Mesodermal cell (in vitro differentiated cells): ENCODE results near the gene SPDEF. TPM values are rescaled to one million over a fixed set of nuclear protein-coding genes. Genes with fewer than 3 reads are reported as not detected.

Experiments
- H3K27ac ChIP-seq: 2 replicates; pipeline ENCODE4 v1.7.0; 2013; ENCODE audit warnings: mild to moderate bottlenecking, low read depth, low read length, moderate library complexity; ENCODE audit not compliant: severe bottlenecking
- H3K36me3 ChIP-seq: 2 replicates; pipeline ENCODE4 v1.7.1; 2013; ENCODE audit warnings: mild to moderate bottlenecking, low read length, moderate library complexity; ENCODE audit not compliant: control insufficient read depth, insufficient read depth
- H3K4me1 ChIP-seq: one replicate; pipeline ENCODE4 v1.7.1; 2013; ENCODE audit warnings: mild to moderate bottlenecking, low read length; ENCODE audit not compliant: insufficient read depth, control insufficient read depth, poor library complexity, severe bottlenecking
- H3K4me3 ChIP-seq: 2 replicates; pipeline ENCODE4 v1.7.0; 2013; ENCODE audit warnings: low read length, control low read depth, mild to moderate bottlenecking; ENCODE audit not compliant: insufficient read depth, poor library complexity, severe bottlenecking; ENCODE audit errors: extremely low read depth
- H3K9me3 ChIP-seq: 2 replicates; pipeline ENCODE4 v1.7.1; 2013; ENCODE audit warnings: mild to moderate bottlenecking, low read length, moderate library complexity; ENCODE audit not compliant: control insufficient read depth
- WGBS, 2 experiments: methylation state at CpG; one replicate each; pipeline ENCODE4 v1.1.5; 2013; ENCODE audit warnings: missing lambda C conversion rate in 2 of 2; ENCODE audit not compliant: insufficient coverage in 2 of 2; 5-methylcytosine and 5-hydroxymethylcytosine counted together
- polyA plus RNA-seq, 2 experiments: library from polyadenylated mRNA; stranded (reverse); fragments of 50-300 nt; gene quantifications; one replicate each; pipeline ENCODE4 v1.2.3, GENCODE V29; 2013

Gene SPDEF
- 0.70 TPM for polyA plus RNA-seq (2013, experiment 1 of 2)
- polyA plus RNA-seq (2013, experiment 2 of 2): 0.25 TPM

GRCh38 chr6:34556031-34556471 lies at the start of gene SPDEF:
TSS of gene SPDEF (minus strand) at chr6:34556329. CDS start at chr6:34544455, 11,874 bp downstream.
- no peaks in the 10 kb centered on the region for H3K36me3 ChIP-seq
- peaks cover 6% of the 10 kb centered on the region for H3K9me3 ChIP-seq
- 82 to 86% methylated on average over 5 of the region's 6 CpGs for WGBS, 2 experiments
- H3K4me3 ChIP-seq: no peak within 1 kb of the TSS
- H3K27ac ChIP-seq: no peak within 1 kb of the TSS
- peaks cover 8% of the 10 kb centered on the region for H3K4me1 ChIP-seq

DNA sequence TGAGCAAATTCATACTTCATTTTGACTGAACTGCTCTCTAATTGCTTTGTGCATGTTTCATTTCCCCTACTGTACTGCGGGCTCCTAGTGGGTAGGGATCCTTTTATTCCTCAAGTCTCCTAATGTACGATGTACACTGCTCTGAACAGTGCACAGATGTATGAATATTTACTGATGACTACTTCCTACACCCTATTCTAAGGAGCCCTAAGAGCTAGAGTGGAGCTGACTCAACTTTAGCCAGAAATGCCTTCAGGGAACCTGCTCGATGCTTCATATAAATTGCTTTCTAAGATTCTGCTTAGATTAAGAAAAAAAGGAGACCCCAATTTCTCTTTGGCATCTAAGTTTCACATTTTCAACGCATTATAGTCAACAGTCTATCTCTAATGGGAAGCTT lies 47.6 kb upstream of the SPDEF start:
- 100% methylated on average over 1 of the region's 4 CpGs for WGBS, 2 experiments
- peaks cover 17% of the 10 kb centered on the region for H3K4me1 ChIP-seq
- no peak overlapping the region for H3K4me3 ChIP-seq
- H3K9me3 ChIP-seq: no peaks in the 10 kb centered on the region
- no peak overlapping the region for H3K27ac ChIP-seq
- H3K36me3 ChIP-seq: peaks cover 31% of the 10 kb centered on the region

- H3K4me1 ChIP-seq: peaks cover 17% of the 10 kb centered on the region
- peaks cover 31% of the 10 kb centered on the region for H3K36me3 ChIP-seq
- 68 to 75% methylated on average over 9 to 10 of the region's 10 CpGs for WGBS, 2 experiments
- H3K9me3 ChIP-seq: no peaks in the 10 kb centered on the region
- H3K27ac ChIP-seq: no peak overlapping the region
- no peak overlapping the region for H3K4me3 ChIP-seq
Observed at GRCh38 chr6:34602318-34603111, 46.4 kb upstream of the SPDEF start.

DNA sequence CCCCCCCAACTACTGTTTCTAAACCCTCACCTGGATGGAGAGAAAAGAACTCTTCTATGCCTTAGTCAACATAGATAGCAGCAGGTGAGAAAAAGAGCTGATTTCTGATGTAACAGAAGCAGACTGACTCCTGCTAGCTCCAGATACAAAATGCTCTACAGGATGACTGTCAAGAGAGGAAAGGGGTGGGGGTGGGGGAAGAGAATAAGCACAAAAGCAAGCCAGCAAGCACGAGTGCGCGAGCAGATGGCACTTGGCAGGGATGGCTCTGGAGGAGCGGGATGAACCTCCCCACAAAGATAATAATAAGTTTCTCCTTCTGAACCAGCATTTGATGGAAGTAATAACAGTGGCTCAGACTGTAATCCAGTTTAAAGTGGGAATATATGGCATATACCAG lies 45.6 kb upstream of the SPDEF start:
- Histone ChIP-seq H3K36me3 (peaks cover 24% of the 10 kb centered on the region), H3K9me3 (no peaks in the 10 kb centered on the region), H3K4me1 (peaks cover 17% of the 10 kb centered on the region), H3K4me3 (no peak overlapping the region), H3K27ac (no peak overlapping the region)
- no CpG with 5 or more reads among the region's 4 CpGs for WGBS, 2 experiments

DNA sequence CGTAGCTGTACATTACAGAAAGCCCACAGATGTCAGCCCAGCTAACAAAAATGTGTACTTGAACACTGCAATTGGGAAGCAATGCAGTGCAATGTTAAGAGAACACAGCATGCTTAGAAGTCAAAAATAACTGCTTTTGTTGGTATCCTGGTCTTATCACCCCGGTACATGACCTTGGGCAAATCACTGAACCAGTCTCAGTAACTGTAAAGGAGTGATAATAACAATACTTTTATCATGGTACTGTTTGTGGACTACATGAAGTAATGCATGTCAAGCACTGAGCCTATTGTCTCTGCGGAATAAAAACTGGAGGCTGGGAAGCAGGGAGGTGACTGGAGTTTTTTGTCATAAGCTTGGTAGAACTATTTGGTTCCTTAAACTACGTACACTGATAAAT lies 44.7 kb upstream of the SPDEF start:
- Histone ChIP-seq H3K36me3 (peaks cover 16% of the 10 kb centered on the region), H3K4me3 (no peak overlapping the region), H3K4me1 (peaks cover 17% of the 10 kb centered on the region), H3K9me3 (no peaks in the 10 kb centered on the region), H3K27ac (no peak overlapping the region)
- WGBS, 2 experiments: 100% methylated on average over 2 of the region's 4 CpGs; no CpG with 5 or more reads in 1 of the 2 experiments

GRCh38 chr6:34600101-34600500 lies 44.0 kb upstream of the SPDEF start:
- Histone ChIP-seq H3K36me3 (peaks cover 10% of the 10 kb centered on the region), H3K4me1 (peaks cover 17% of the 10 kb centered on the region), H3K4me3 (no peak overlapping the region), H3K27ac (no peak overlapping the region), H3K9me3 (no peaks in the 10 kb centered on the region)
- WGBS, 2 experiments: 94 to 100% methylated on average over 3 to 4 of the region's 5 CpGs

DNA sequence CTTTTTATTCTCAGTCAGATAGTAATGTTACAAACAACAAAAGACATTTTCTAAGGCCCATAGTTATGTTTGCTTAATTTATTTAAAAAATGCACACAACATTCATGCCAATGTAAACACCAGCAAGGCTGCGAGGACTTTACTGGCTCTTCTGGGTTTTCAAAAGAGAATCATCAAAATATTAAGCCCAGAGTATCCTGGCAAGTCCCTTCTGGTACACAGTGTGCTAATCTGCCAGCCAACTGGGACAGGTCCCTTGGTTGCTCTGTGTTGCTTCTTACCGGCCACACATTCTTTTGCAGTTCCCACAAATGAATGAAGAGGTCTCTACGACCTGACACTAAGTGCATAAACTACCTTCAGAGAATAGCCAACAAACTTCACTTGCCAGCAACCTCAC lies 42.6 kb upstream of the SPDEF start:
- WGBS, 2 experiments: 77 to 78% methylated on average over 2 to 3 of the region's 3 CpGs
- H3K36me3 ChIP-seq: peaks cover 5% of the 10 kb centered on the region
- no peak overlapping the region for H3K4me3 ChIP-seq
- peaks cover 17% of the 10 kb centered on the region for H3K4me1 ChIP-seq
- no peaks in the 10 kb centered on the region for H3K9me3 ChIP-seq
- H3K27ac ChIP-seq: no peak overlapping the region

GRCh38 chr6:34597605-34598353 lies 41.6 kb upstream of the SPDEF start:
- Histone ChIP-seq H3K27ac (no peak overlapping the region), H3K9me3 (no peaks in the 10 kb centered on the region), H3K4me1 (peaks cover 17% of the 10 kb centered on the region), H3K4me3 (no peak overlapping the region), H3K36me3 (peaks cover 5% of the 10 kb centered on the region)
- whole genome bisulfite sequencing, 2 experiments: 89 to 100% methylated on average over 1 to 2 of the region's 3 CpGs

GRCh38 chr6:34596798-34597197 lies 40.7 kb upstream of the SPDEF start:
- Histone ChIP-seq H3K27ac (no peak overlapping the region), H3K4me1 (peaks cover 8% of the 10 kb centered on the region), H3K9me3 (no peaks in the 10 kb centered on the region), H3K4me3 (no peak overlapping the region), H3K36me3 (peaks cover 5% of the 10 kb centered on the region)
- WGBS, 2 experiments: no CpG with 5 or more reads among the region's 1 CpG

- Histone ChIP-seq H3K27ac (no peak overlapping the region), H3K36me3 (peaks cover 5% of the 10 kb centered on the region), H3K4me1 (no peaks in the 10 kb centered on the region), H3K9me3 (no peaks in the 10 kb centered on the region), H3K4me3 (no peak overlapping the region)
- WGBS, 2 experiments: 90 to 95% methylated on average over 3 to 4 of the region's 6 CpGs
Observed at GRCh38 chr6:34595332-34596184, 39.4 kb upstream of the SPDEF start.
